ENCODE results near the gene RBM15B.

DNA sequence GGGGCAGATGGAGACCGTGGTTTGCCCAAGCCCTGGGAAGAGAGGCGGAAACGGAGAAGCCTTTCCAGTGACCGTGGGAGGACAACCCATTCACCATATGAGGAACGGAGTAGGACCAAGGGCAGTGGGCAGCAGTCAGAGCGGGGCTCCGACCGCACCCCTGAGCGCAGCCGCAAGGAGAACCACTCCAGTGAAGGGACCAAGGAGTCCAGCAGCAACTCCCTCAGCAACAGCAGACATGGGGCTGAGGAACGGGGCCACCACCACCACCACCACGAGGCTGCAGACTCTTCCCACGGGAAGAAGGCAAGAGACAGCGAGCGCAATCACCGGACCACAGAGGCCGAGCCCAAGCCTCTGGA, 2.0 kb downstream of the RBM15B start:
- TF ChIP-seq TAF1 (IDR thresholded peaks at IDR 0.05; ENCODE audit: low read depth) (no peak), EGR1 (IDR thresholded peaks at IDR 0.05) (no peak), CEBPB (IDR thresholded peaks at IDR 0.05) (no peak), TCF12 (IDR thresholded peaks at IDR 0.05; ENCODE audit: low read depth) (no peak), RAD21 (IDR thresholded peaks at IDR 0.05; ENCODE audit: low read depth) (no peak)
- TF ChIP-seq, protein P1, sequence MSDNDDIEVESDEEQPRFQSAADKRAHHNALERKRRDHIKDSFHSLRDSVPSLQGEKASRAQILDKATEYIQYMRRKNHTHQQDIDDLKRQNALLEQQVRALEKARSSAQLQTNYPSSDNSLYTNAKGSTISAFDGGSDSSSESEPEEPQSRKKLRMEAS (IDR thresholded peaks at IDR 0.05) = no peak
